Body of pancreas (tissue), 4 donors: Measurements from ENCODE around the gene ARID4B. TPM values are rescaled to one million over a fixed set of nuclear protein-coding genes. Genes with fewer than 3 reads are reported as not detected.

Source experiments
- ATAC-seq: fragments of 150-250 bp; one replicate; pipeline ENCODE4 v1.9.1; 2016
- DNase-seq, 4 donors: peaks; one replicate each; pipeline ENCODE4 v3.0.0-alpha.2; 2019
- H3K27ac ChIP-seq, 4 donors: fragments of 200-600 bp; sonication (generic); 1 replicate in 3 of 4; 2 replicates in 1 of 4; pipeline versions ENCODE4 v1.5.1 to v1.6.1; 2016 to 2019; ENCODE audit warnings: mild to moderate bottlenecking in 1 of 4, mixed read lengths in 1 of 4, moderate library complexity in 1 of 4
- H3K27me3 ChIP-seq, 2 donors: fragments of 200-600 bp; sonication (generic); one replicate each; pipeline ENCODE4 v1.6.0; 2016; ENCODE audit warnings: mild to moderate bottlenecking in 1 of 2
- H3K36me3 ChIP-seq, 2 donors: fragments of 200-600 bp; sonication (generic); replicated peaks in 1 of 2; 2 replicates each; pipeline ENCODE4 v1.5.1; 2016; ENCODE audit warnings: low read depth in 2 of 2; ENCODE audit not compliant: insufficient read depth in 1 of 2
- H3K4me1 ChIP-seq: fragments of 200-600 bp; sonication (generic); one replicate; pipeline ENCODE4 v1.6.0; 2016
- H3K4me3 ChIP-seq, 2 donors: fragments of 200-600 bp; sonication (generic); 1 replicate in 1 of 2; 2 replicates in 1 of 2; pipeline ENCODE4 v1.5.1; 2016 to 2019
- H3K9me3 ChIP-seq, 3 donors: fragments of 200-600 bp; sonication (generic); 1 replicate in 2 of 3; 2 replicates in 1 of 3; pipeline ENCODE4 v1.5.1; 2016
- CTCF ChIP-seq, 7 experiments: fragments of 450-650 bp in 4 of 7; fragments of 200-600 bp in 3 of 7; sonication (generic) in 3 of 7; IDR thresholded peaks; one replicate each; pipeline ENCODE4 v1.5.1; 2016 to 2019; ENCODE audit warnings: antibody characterized with exemption in 7 of 7
- POLR2A ChIP-seq, 3 donors: fragments of 450-650 bp; IDR thresholded peaks; one replicate each; pipeline ENCODE4 v1.6.1; 2016; ENCODE audit warnings: antibody characterized with exemption in 3 of 3, mild to moderate bottlenecking in 2 of 3
- WGBS, 2 donors: methylation state at CpG; one replicate each; pipeline ENCODE4 v1.1.5; 2017; 5-methylcytosine and 5-hydroxymethylcytosine counted together
- intact Hi-C: fragments of 100-400 bp; cut with DNase I; formaldehyde crosslinking; loops from one replicate; pipeline ENCODE4 v1.15.1; 2023
- microRNA-seq, 2 donors: library from miRNA; unstranded; fragments of <30 nt; microRNA quantifications; one replicate each; pipeline ENCODE4, GENCODE V29; 2016; ENCODE audit warnings: borderline number of aligned reads in 2 of 2, borderline replicate concordance in 2 of 2
- small RNA-seq: library from RNA; depleted of rRNA; stranded (forward); fragments of <200 nt; gene quantifications from one replicate; pipeline ENCODE3, GENCODE V24; 2016
- total RNA-seq, 2 donors: library from RNA; depleted of rRNA; stranded (reverse); fragments of >200 nt; gene quantifications; one replicate each; pipeline ENCODE4 v1.1.0, GENCODE V29; 2016

ARID4B gene
- total RNA-seq, 2 donors from 2014 or later, result 27.7 to 35.3 TPM

GRCh38 chr1:235127203-235127602 is 200.8 kb downstream of the ARID4B start:
- DNase-seq, result no peak
- TF ChIP-seq POLR2A (IDR thresholded peaks at IDR 0.05), result no peak
- no peaks in the 10 kb centered on the region for H3K27me3 ChIP-seq
- no peaks in the 10 kb centered on the region for H3K36me3 ChIP-seq
- 11 to 13% methylated on average over 4 of the region's 4 CpGs for WGBS, 2 donors
- peak overlapping the region; percentile 81 to 88 for H3K4me3 ChIP-seq
- intact Hi-C loops, result no loop called here
- H3K27ac ChIP-seq, result peak overlapping the region in 1 of 4 donors; percentile 76
- peaks cover 20% of the 10 kb centered on the region for H3K4me1 ChIP-seq
- ATAC-seq, result no peak
- H3K9me3 ChIP-seq, result no peaks in the 10 kb centered on the region

GRCh38 chr1:235124665-235125064 is 203.3 kb downstream of the ARID4B start:
- intact Hi-C loops, result no loop called here
- H3K4me3 ChIP-seq, result no peak overlapping the region
- ATAC-seq (no peak), DNase-seq (no peak)
- H3K27ac ChIP-seq, result no peak overlapping the region
- no peak for TF ChIP-seq CTCF (IDR thresholded peaks at IDR 0.05)
- no peak for TF ChIP-seq POLR2A (IDR thresholded peaks at IDR 0.05)
- no peaks in the 10 kb centered on the region for H3K9me3 ChIP-seq
- 68 to 81% methylated on average over 1 of the region's 1 CpG for WGBS, 2 donors
- peaks cover 0 to under 1% of the 10 kb centered on the region in 2 donors for H3K36me3 ChIP-seq
- H3K4me1 ChIP-seq, result peaks cover 20% of the 10 kb centered on the region
- no peaks in the 10 kb centered on the region for H3K27me3 ChIP-seq

GRCh38 chr1:235124111-235124510 is 203.9 kb downstream of the ARID4B start:
- H3K4me3 ChIP-seq, result no peak overlapping the region
- WGBS, 2 donors, result 92 to 98% methylated on average over 9 of the region's 9 CpGs
- H3K27me3 ChIP-seq, result no peaks in the 10 kb centered on the region
- TF ChIP-seq POLR2A (IDR thresholded peaks at IDR 0.05) (no peak), CTCF (IDR thresholded peaks at IDR 0.05) (no peak)
- no peak for DNase-seq
- no peaks in the 10 kb centered on the region for H3K9me3 ChIP-seq
- peaks cover 17% of the 10 kb centered on the region for H3K4me1 ChIP-seq
- H3K27ac ChIP-seq, result no peak overlapping the region
- peaks cover 0 to 5% of the 10 kb centered on the region in 2 donors for H3K36me3 ChIP-seq
- no peak for ATAC-seq
- intact Hi-C loops, result no loop called here

GRCh38 chr1:235122348-235122747 is 205.6 kb downstream of the ARID4B start:
- no peak for ATAC-seq
- Histone ChIP-seq H3K27me3 (no peaks in the 10 kb centered on the region), H3K27ac (no peak overlapping the region), H3K9me3 (no peaks in the 10 kb centered on the region), H3K4me3 (no peak overlapping the region), H3K36me3 (peaks cover 0 to 19% of the 10 kb centered on the region in 2 donors), H3K4me1 (peaks cover 13% of the 10 kb centered on the region)
- TF ChIP-seq POLR2A (IDR thresholded peaks at IDR 0.05) (no peak), CTCF (IDR thresholded peaks at IDR 0.05) (no peak)
- intact Hi-C loops, result no loop called here
- 53 to 69% methylated on average over 1 of the region's 1 CpG for WGBS, 2 donors
- DNase-seq, result no peak

Small RNA genes within 50 kb of the gene (microRNA-seq; reads per million reads assigned to microRNA genes)
- gene MIR4753, result 0 reads per million in 2 donors

Small RNA genes within 50 kb of the gene (small RNA-seq; reads per million reads assigned to genes)
- gene AL391994.1 (not detected), gene MIR4753 (not detected), gene SNORA14B (not detected)

Other genes starting within 250 kb of the ARID4B start
- gene TOMM20, start 199.3 kb downstream of the ARID4B start, total RNA-seq, result 10 to 100 TPM; 54.7 to 75.2 TPM
- 10 to 100 TPM; 13.2 to 26.2 TPM for gene RBM34, start 166.9 kb downstream of the ARID4B start, total RNA-seq
- 10 to 100 TPM; 11.9 to 15.3 TPM for gene GGPS1, start 391 bp upstream of the ARID4B start, total RNA-seq
- gene TBCE, start 39.2 kb upstream of the ARID4B start, total RNA-seq, result 10 to 100 TPM; 15.0 to 22.1 TPM
- gene B3GALNT2, start 176.3 kb upstream of the ARID4B start, total RNA-seq, result 10 to 100 TPM; 33.6 to 52.9 TPM